Effector memory CD8-positive, alpha-beta T cell (primary cell): ENCODE data around the gene ANKRD11.
"Not testable (repeated sequence)": the region's sequence is repeated elsewhere in the genome, so short reads cannot be mapped to it uniquely, and the experiment has no call there.

ENCODE experiments used
- ATAC-seq: fragments of 150-1000 bp; cut with Tn5 transposase; replicated peaks from 2 replicates; pipeline ENCODE4 v1.10.0; 2021; ENCODE audit warnings: mild to moderate bottlenecking, moderate library complexity
- DNase-seq, 3 experiments: peaks; one replicate each; pipeline ENCODE4 v3.0.0; 2021
- H3K27ac Mint-ChIP-seq, 2 donors: one replicate each; pipeline ENCODE4 v1.8.0; 2022; ENCODE audit warnings: mild to moderate bottlenecking in 2 of 2, mixed read lengths in 2 of 2, moderate library complexity in 2 of 2
- H3K27me3 Mint-ChIP-seq, 2 donors: one replicate each; pipeline ENCODE4 v1.8.0; 2022; ENCODE audit warnings: mixed read lengths in 2 of 2
- H3K36me3 Mint-ChIP-seq: one replicate; pipeline ENCODE4 v1.8.0; 2022; ENCODE audit warnings: mild to moderate bottlenecking, moderate library complexity, mixed read lengths; ENCODE audit not compliant: insufficient read depth
- H3K4me1 Mint-ChIP-seq, 2 donors: one replicate each; pipeline ENCODE4 v1.8.0; 2022; ENCODE audit warnings: low read depth in 2 of 2, mixed read lengths in 2 of 2
- H3K4me3 Mint-ChIP-seq, 2 donors: one replicate each; pipeline ENCODE4 v1.8.0; 2022; ENCODE audit warnings: mild to moderate bottlenecking in 2 of 2, mixed read lengths in 2 of 2, moderate library complexity in 2 of 2
- H3K9me3 Mint-ChIP-seq, 2 donors: one replicate each; pipeline ENCODE4 v1.8.0; 2022; ENCODE audit warnings: mixed read lengths in 2 of 2

ANKRD11 gene

DNA sequence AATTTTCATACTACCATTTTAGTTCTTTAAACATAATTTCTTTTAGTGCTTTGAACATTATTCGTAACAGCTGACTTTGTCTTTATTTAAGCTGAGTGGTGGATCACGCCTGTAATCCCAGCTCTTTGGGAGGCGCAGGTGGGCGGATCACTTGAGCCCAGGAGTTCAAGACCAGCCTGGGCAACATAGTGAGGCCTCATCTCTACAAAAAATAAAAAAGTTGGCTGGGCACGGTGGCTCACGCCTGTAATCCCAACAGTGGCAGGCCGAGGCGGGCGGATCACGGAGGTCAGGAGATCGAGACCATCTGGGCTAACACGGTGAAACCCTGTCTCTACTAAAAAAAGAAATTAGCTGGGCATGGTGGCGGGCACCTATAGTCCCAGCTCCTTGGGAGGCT lies 230.5 kb downstream of the ANKRD11 start:
- H3K4me3 Mint-ChIP-seq, ATAC-seq, H3K27ac Mint-ChIP-seq, DNase-seq, H3K9me3 Mint-ChIP-seq: not testable (repeated sequence)
- Mint-ChIP-seq H3K4me1 (peaks cover 12 to 22% of the 10 kb centered on the region in 2 donors), H3K27me3 (peaks cover 26 to 30% of the 10 kb centered on the region in 2 donors), H3K36me3 (peaks cover 17% of the 10 kb centered on the region)

DNA sequence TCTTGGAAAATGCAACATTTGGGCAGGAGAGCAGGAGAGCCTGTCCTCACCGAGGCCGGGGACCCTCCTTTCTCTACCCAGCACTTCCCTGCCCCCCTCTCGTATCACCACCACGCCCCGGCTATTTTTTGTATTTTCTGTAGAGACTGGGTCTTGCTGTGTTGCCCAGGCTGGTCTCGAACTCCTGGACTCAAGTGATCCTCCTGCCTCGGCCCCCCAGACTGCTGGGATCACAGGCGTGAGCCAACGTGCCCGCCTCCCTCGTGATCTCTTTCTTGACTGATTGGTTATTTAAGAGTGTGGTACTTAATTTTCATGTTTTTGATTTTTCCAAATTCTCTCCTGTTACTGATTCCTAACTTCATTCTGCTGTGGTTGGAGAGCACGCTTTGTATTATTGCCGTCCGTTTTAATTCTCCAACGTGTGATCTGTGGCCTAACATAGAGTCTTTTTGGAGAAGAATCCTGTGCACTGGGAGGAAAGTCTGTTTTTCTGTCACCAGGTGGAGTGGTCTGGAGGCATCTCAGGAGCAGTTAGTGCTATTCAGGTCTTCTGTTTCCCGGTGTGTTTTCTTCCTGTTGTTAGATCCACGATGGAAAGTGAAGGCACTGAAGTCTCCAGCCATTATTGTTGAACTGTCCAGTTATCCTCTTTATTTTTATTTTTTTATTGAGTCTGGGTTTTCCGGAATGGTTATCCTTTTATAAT lies 232.4 kb downstream of the ANKRD11 start:
- no peaks in the 10 kb centered on the region for H3K9me3 Mint-ChIP-seq
- DNase-seq (no peak), ATAC-seq (no peak)
- no peak overlapping the region for H3K27ac Mint-ChIP-seq
- H3K4me3 Mint-ChIP-seq, result peak overlapping the region; percentile 70 to 80
- peaks cover 26 to 30% of the 10 kb centered on the region in 2 donors for H3K27me3 Mint-ChIP-seq
- peaks cover 12 to 20% of the 10 kb centered on the region in 2 donors for H3K4me1 Mint-ChIP-seq
- peaks cover 10% of the 10 kb centered on the region for H3K36me3 Mint-ChIP-seq

DNA sequence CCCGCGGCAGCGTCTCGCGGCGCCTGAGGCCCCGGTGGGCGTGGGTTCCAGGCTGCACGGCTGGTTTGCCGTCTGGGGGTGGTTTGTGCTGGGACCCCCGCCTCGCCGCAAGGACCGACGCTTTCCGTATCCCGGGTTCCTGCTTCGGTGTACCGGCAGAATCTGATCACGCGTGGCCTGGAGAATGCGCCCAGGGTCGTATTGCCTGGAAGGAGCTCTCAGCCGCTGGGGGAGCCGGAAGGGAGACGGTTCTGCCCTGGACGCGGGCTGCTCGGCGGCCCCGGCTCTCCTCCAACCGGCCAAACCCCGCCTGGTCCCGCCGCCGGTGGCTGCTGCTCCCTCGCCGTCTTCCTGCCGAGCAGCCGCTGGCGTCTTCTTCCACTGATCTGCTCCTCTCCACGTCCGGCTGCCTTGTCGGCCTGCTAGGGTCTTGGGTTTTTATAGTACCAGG lies 233.1 kb downstream of the ANKRD11 start:
- peaks cover 8% of the 10 kb centered on the region for H3K36me3 Mint-ChIP-seq
- peaks cover 26 to 30% of the 10 kb centered on the region in 2 donors for H3K27me3 Mint-ChIP-seq
- H3K4me1 Mint-ChIP-seq, result peaks cover 12 to 20% of the 10 kb centered on the region in 2 donors
- peak overlapping the region; percentile 70 to 80 for H3K4me3 Mint-ChIP-seq
- no peak overlapping the region for H3K27ac Mint-ChIP-seq
- no peaks in the 10 kb centered on the region for H3K9me3 Mint-ChIP-seq
- DNase-seq, result no peak
- peak; percentile 20 for ATAC-seq

DNA sequence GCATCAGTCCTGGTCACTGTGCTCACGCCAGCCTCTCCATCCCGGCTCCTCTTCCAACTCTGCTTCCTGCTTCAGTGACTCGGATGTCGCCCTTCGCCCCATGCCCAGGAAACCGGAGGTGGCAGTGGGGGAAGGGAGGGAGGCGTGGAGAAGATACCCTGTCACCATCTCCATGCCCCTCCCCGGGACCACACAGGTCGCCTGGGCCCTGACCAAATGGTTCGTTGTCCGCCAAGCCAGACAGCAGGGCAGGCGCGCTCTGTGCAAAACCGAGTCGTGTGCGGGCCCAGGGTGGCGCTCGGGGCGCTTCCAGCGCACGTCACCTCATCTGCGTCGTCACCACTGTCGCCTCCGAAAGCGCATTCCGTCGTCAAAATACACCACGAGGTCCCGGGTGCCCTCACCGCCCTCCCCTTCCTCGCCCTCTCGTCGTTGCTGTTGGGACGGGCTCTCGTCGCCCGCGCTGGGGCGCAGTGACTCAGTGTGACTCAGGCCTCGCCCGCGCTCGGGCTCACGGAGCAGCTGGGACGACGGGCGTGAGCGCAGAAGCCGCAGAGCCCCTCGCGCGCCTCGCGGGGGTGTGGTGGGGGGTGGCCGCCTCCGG lies 233.6 kb downstream of the ANKRD11 start:
- Mint-ChIP-seq H3K4me1 (peaks cover 12 to 16% of the 10 kb centered on the region in 2 donors), H3K9me3 (no peaks in the 10 kb centered on the region), H3K4me3 (peak overlapping the region; percentile 70 to 74), H3K27me3 (peaks cover 26 to 30% of the 10 kb centered on the region in 2 donors), H3K27ac (no peak overlapping the region), H3K36me3 (peaks cover 3% of the 10 kb centered on the region)
- ATAC-seq (peak; percentile 95), DNase-seq (peak; percentile 48 to 67 (median 63))

DNA sequence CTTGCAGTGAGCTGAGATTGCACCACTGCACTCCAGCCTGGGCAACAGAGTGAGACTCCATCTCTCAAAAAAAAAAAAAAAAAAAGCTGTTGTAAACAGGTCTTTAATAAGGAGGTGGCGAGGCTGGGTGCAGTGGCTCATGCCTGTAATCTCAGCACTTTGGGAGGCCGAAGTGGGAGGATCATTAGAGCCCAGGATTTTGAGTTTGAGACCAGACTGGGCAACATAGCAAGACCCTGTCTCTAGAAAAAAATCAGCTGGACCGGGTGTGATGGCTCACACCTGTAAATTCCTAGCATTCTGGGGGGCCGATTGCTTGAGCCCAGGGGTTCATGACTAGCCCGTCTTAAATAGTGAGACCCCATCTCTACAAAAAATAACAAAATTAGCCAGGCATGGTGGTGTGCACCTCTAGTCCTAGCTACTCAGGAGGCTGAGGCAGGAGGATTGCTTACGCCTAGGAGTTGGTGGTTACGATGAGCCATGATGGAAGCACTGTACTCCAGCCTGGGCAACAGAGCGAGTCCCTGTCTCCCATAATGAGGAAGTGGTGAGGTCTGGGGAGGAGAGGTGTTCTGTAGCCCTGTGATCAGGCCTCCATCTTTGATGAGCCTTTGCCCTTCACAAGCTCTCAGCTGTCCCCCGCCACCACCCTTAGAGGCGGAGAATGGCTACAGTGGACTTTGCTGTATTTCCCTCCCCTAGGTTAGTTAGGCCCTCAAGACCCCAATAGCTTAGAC lies 236.6 kb downstream of the ANKRD11 start:
- Mint-ChIP-seq H3K27me3 (peaks cover 22 to 26% of the 10 kb centered on the region in 2 donors), H3K36me3 (peaks cover 5% of the 10 kb centered on the region), H3K4me1 (peaks cover 12% of the 10 kb centered on the region in 2 donors), H3K9me3 (peaks cover 2 to 8% of the 10 kb centered on the region in 2 donors), H3K27ac (no peak overlapping the region), H3K4me3 (no peak overlapping the region)
- ATAC-seq (no peak), DNase-seq (no peak)

DNA sequence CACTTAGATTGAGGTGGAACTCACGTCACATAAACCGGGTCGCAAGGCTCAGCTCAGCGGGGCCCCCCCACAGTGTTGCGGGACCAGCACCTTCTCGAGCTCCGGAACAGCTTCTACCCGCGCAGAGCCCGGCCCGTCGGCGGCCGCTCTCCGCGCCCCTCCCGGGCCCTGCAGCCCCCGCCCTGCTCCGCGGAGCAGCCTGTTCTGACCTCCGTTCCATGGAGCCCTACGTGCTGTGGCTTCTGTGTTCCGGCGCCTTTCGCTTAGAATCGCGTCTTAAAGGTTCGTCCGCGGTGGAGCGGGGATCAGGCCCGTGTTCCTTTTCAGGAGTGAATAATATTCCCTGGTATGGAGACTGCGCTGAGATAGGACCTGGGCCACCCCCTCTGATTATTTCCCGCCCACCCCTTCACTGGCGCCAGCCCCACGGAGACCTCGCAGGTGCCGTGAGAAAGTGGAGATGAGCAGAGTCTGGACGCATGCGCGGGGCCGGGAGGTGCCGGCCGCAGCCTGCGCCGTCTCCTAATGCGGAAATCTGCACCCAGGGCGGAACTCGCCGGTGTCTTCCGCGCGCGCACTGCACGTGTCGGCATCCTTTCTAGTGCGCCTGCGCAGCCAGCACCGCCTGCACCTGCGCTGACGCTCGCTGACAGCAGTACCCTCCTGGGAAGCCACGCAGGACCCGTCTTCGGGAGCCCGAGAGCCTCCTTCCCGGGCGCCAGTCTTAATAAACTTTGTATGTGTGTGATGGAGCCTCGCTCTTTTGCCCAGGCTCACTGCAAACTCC lies 242.0 kb downstream of the ANKRD11 start:
- peaks cover 2 to 8% of the 10 kb centered on the region in 2 donors for H3K9me3 Mint-ChIP-seq
- peak overlapping the region; percentile 58 to 69 for H3K4me3 Mint-ChIP-seq
- H3K27me3 Mint-ChIP-seq, result no peaks in the 10 kb centered on the region
- no peak overlapping the region for H3K27ac Mint-ChIP-seq
- peaks cover 5% of the 10 kb centered on the region for H3K36me3 Mint-ChIP-seq
- no peak for ATAC-seq
- no peak for DNase-seq
- no peaks in the 10 kb centered on the region for H3K4me1 Mint-ChIP-seq

DNA sequence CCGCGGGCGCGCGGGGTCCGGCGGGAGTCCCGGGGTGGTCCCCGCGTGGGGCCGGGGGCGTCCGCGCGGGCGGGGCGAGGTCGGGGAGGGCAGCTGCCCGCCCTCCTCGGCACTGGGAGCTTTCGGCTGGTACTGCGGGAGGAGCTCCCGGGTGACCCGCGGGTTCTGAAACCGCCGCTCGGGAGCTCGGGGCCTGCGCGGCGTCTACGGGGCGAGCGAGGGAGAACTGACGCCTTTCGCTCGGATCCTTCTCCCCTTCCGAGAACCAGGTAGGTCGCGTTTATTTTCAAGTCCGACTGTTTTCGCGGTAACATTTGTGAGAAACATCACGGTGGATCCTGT lies 242.7 kb downstream of the ANKRD11 start:
- not testable (repeated sequence) for H3K27ac Mint-ChIP-seq, H3K27me3 Mint-ChIP-seq, H3K4me1 Mint-ChIP-seq, ATAC-seq, H3K9me3 Mint-ChIP-seq, H3K36me3 Mint-ChIP-seq, DNase-seq
- H3K4me3 Mint-ChIP-seq, result peak overlapping the region; percentile 58 to 69

DNA sequence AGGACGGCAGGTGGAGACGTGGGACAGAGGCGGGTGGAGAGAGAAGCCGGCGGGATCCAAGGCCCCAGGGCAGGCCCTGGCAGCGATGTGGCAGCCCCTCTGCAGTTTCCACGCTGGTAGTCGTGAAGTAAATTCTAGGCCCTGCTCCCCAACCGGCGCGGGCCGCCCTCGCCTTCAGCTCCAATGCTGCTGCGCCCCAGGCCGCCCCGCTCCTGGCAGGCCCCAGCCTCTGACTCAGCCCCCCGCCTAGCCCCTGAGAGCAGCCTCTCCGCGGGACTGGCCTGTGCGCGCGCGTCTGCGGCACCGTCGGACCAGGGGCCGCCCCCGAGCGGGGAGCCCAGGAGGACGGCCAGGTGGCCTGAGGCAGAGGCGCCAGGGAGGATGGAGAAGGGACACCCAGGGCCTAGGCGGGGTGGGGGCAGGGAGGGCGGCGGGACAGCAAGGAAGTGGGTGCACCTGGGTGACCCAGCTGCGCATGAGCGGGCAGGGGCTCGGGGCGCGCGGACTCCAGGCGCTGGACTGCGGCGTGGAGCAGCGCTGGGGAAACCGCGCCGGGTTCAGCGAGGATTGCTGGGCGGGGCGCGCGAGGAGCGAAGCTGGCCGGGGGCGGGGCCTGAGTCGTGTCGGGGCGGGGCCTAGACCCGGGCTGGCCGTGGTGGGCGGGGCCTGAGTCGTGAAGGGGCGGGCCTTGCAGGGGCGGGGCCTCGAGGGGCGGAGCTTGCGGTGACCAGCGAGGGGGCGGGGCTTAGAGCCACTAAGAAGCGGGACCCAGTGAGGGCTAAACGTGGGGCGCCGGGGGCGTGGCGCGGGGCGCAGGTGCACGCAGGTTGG lies 243.2 kb downstream of the ANKRD11 start:
- H3K27ac Mint-ChIP-seq, result no peak overlapping the region
- H3K4me3 Mint-ChIP-seq, result peak overlapping the region; percentile 58 to 69
- H3K9me3 Mint-ChIP-seq, result peaks cover 2 to 8% of the 10 kb centered on the region in 2 donors
- no peaks in the 10 kb centered on the region for H3K4me1 Mint-ChIP-seq
- H3K27me3 Mint-ChIP-seq, result no peaks in the 10 kb centered on the region
- peaks cover 5% of the 10 kb centered on the region for H3K36me3 Mint-ChIP-seq
- DNase-seq (peak; percentile 92 to 96 (median 93)), ATAC-seq (peak; percentile 83)

DNA sequence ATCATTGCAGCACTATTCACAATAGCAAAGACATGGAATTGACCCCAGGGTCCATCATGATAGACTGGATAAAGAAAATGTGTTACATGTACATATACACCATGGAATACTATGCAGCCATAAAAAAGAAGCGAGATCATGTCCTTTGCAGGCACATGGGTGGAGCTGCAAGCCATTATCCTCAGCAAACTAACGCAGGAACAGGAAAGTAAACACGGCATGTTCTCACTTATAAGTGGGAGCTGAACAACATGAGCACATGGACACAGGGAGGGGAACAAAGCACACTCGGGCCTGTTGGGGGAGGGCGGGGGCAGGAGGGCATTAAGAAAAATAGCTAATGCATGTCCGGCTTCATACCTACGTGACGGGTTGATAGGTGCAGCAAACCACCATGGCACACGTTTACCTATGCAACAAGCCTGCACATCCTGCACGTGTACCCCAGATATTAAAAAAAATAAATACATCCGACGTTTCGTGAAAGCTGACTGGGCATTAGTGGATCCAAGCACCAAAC lies 243.9 kb downstream of the ANKRD11 start:
- Mint-ChIP-seq H3K4me1 (peaks cover 3 to 4% of the 10 kb centered on the region in 2 donors), H3K27me3 (no peaks in the 10 kb centered on the region), H3K4me3 (peak overlapping the region; percentile 58 to 69), H3K9me3 (peaks cover 2 to 8% of the 10 kb centered on the region in 2 donors), H3K27ac (no peak overlapping the region), H3K36me3 (peaks cover 10% of the 10 kb centered on the region)
- DNase-seq (no peak), ATAC-seq (no peak)

DNA sequence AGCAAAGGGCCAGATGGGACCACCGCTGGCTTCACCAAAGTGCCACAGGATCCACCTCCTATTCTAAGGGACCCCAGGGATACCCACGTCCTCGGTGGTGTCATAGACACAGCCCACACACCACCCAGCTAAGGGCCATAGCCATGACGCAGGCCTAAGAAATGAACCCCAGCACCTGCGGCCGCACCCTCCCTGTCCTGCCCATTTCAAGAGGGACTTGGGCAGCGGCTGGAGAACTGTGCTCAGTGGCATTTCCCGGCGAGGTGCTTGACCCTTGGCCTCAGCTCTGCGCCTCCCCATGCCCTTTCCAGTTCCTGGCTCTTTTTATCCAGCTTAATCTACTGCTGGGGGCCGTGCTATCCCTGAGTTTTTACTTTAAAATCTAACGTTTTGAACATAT lies 245.6 kb downstream of the ANKRD11 start:
- H3K4me3 Mint-ChIP-seq, result no peak overlapping the region
- H3K9me3 Mint-ChIP-seq, result no peaks in the 10 kb centered on the region
- H3K36me3 Mint-ChIP-seq, result peaks cover 20% of the 10 kb centered on the region
- peaks cover 7 to 10% of the 10 kb centered on the region in 2 donors for H3K4me1 Mint-ChIP-seq
- H3K27ac Mint-ChIP-seq, result no peak overlapping the region
- DNase-seq (no peak), ATAC-seq (no peak)
- H3K27me3 Mint-ChIP-seq, result no peaks in the 10 kb centered on the region

DNA sequence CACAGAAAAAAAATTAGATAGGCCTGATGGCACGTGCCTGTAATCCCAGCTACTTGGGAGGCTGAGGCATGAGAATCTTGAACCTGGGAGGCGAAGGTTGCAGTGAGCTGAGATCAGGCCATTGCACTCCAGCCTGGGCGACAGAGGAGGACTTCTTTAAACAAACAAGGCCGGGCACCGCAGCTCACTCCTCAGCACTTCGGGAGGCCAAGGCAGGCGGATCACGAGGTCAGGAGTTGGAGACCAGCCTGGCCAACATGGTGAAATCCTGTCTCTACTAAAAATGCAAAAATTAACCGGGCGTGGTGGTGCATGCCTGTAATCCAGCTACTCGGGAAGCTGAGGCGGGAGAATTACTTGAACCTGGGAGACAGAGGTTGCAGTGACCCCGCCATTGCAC lies 246.1 kb downstream of the ANKRD11 start:
- Mint-ChIP-seq H3K27ac (peak overlapping the region in 1 of 2 donors; percentile 54), H3K36me3 (peaks cover 20% of the 10 kb centered on the region)
- not testable (repeated sequence) for H3K27me3 Mint-ChIP-seq, ATAC-seq, H3K4me3 Mint-ChIP-seq, H3K4me1 Mint-ChIP-seq, H3K9me3 Mint-ChIP-seq, DNase-seq

DNA sequence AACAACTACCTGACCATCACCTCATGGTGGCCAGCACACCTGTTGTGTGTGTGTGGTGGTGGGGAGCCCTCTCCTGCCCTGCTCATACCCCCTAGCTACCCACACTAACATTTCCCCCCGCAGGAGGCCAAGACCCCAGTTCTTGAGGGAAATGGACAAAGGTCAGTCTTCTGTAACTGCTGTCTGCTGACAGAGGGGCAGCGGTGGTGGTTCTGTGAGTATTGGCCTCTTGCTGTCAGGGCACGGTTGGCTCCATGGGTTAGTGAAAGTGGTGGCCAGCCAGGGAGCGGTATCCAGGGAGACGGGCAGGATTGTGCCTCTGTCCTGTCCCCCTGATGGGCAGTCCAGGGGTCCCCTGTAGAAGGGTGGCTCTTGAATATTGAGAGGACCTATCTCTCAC lies 246.7 kb downstream of the ANKRD11 start:
- H3K27ac Mint-ChIP-seq, result peak overlapping the region; percentile 54 to 76
- no peak overlapping the region for H3K4me3 Mint-ChIP-seq
- H3K27me3 Mint-ChIP-seq, result no peaks in the 10 kb centered on the region
- ATAC-seq (no peak), DNase-seq (no peak)
- no peaks in the 10 kb centered on the region for H3K9me3 Mint-ChIP-seq
- peaks cover 16% of the 10 kb centered on the region for H3K36me3 Mint-ChIP-seq
- H3K4me1 Mint-ChIP-seq, result peaks cover 7 to 10% of the 10 kb centered on the region in 2 donors
